AG20443 (cell line): ENCODE results near the gene MACROD2.
A peak's percentile ranks its signal among the peaks of the same experiment; 100 is the strongest.
"Not testable (repeated sequence)": the region's sequence is repeated elsewhere in the genome, so short reads cannot be mapped to it uniquely, and the experiment has no call there.

Experiments used
- DNase-seq: peaks from one replicate; pipeline ENCODE4 v3.0.0; 2012; ENCODE audit warnings: low spot score, mixed read lengths

Gene MACROD2

DNA sequence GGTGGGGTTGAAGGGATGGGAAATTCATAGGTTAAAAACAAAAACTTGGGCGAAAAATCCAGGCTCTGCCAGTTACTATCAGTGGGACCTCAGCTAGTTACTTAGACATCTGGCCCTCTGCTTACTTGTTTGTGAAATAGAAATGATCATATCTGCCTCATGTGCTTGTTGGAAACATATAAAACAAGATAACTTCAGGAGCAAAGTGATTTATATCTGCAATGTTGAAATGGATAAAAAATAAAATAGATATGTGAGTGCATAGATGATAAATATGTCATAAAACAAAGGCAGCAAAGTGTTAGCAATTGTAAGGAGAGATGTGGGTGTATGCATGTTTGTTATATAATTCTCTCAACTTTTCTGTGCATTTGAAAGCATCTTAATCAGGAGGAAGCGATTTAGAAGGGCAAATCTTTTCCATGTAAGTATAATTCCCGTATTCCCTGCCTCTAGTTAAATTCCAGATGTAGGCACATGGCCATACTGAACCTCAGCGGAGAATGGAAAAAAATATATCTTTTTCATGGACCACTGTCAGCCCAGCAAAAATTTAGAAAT lies 921.1 kb downstream of the MACROD2 start:
- no peak for DNase-seq

DNA sequence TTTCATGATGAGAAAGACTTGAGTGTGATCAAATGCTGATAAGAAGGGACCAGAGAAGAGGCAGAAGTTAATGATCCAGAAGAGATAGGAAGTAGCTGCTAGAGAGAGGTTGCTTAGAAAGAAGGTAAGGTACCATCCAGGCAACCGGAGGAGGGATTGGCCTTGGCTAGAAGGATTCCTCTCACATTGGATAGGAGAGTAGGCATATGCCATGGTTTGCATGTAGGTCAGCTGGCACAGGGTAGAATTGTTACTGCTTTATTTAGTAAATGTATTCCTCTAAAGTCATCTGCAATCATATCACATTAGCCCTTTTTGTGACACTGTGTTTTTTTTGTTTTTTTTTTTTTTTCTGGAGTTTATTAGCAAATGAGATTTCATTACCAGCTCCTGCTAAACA lies 923.0 kb downstream of the MACROD2 start:
- no peak for DNase-seq

GRCh38 chr20:14918976-14919375 lies 923.7 kb downstream of the MACROD2 start:
- no peak for DNase-seq

- DNase-seq = no peak
Observed at GRCh38 chr20:14919501-14920081, 924.3 kb downstream of the MACROD2 start.

- DNase-seq = no peak
Observed at GRCh38 chr20:14921513-14921912, 926.2 kb downstream of the MACROD2 start.

DNA sequence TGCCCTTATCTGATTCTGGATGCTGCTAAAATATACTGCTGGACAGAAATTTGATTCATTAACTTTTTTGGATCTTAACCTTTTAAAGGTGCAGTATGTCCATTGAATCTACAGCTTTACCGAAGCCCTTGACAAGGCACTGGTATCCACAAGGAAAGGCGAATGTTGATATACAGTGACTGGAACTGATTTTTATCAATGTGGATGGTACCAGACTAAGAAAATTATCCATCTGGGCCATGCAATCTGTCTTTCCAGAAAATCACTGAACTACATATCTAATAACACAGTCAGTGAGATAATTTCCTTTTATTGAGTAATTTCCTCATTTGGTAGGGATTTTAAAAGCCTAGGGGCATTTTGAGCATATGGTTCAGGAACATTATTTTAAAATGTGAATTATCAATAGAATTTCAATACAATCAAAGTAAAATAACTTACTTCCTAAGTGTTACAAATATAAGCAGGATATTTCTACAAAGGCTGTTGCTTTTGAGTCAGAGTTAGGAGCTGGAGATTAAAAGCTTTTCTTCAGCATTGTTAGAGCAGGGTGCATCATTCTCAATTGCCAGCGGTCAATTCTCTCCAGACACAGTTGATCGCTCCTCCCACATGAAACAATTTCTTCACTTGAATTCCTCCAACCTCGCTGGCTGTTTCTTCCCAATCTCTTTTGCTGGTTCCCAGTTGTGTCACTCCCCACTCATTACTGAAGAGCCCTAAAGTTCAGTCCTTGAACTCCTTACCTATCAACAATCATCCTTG lies 927.4 kb downstream of the MACROD2 start:
- no peak for DNase-seq

GRCh38 chr20:14924433-14924832 lies 929.1 kb downstream of the MACROD2 start:
- DNase-seq = no peak

DNA sequence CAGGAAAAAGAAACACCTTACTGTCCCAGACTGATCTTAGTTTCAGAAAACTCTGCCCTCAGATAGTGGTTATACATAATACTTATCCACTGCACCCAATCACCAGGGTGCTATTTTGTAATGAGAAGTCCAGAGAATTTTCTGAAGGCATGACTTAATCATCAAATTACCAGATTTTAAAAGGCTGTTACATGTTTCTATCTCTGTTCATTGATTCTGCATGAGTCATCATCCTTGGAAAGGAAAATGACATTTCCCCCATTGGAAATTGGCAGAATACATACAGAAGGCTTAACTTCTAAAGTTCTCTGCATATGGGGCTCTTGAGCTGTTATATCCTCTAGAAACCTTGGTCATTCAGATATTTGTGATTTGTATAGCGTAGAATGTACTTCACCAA lies 930.0 kb downstream of the MACROD2 start:
- DNase-seq = no peak

GRCh38 chr20:14926436-14926835 lies 931.1 kb downstream of the MACROD2 start:
- DNase-seq = not testable (repeated sequence)

GRCh38 chr20:14928083-14928482 lies 932.8 kb downstream of the MACROD2 start:
- no peak for DNase-seq

- no peak for DNase-seq
Observed at GRCh38 chr20:14929388-14929787, 934.1 kb downstream of the MACROD2 start.

DNA sequence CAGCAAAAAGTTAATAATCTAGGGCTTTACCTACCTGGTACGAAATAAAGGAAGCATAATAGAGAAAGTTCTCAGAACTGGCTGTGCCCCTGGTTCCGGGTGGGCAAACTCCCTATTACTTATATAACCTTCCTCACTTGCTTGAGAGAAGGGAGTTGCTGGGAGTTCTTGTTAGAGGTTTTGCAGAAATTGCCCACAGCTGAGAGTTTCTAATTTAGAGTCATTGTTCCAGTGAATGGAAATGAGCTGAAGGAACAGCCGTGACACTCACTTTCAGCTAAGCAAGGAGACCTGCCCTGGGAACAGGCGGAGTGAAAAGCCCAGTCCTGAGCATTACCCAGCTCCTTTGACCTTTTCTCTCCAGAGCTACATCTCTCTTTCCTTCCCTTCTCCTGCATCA lies 936.7 kb downstream of the MACROD2 start:
- DNase-seq = no peak

- no peak for DNase-seq
Observed at GRCh38 chr20:14935285-14935684, 940.0 kb downstream of the MACROD2 start.

GRCh38 chr20:14937021-14937420 lies 941.7 kb downstream of the MACROD2 start:
- DNase-seq = no peak

DNA sequence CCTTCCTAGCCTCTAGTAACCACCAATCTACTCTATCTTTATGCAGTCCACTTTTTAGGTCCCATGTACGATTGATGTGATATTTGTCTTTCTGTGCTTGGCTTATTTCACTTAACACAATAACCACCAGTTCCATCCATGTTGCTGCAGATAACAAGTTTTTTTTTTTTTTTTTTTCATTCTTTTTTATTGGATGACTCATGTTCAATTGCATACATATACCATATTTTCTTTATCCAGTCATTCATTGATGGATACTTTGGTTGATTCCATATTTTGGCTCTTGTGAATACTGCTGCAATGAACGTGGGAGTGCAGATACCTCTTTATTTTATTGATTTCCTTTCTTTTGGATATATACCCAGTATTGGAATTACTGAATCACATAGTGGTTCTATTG lies 942.5 kb downstream of the MACROD2 start:
- no peak for DNase-seq

DNA sequence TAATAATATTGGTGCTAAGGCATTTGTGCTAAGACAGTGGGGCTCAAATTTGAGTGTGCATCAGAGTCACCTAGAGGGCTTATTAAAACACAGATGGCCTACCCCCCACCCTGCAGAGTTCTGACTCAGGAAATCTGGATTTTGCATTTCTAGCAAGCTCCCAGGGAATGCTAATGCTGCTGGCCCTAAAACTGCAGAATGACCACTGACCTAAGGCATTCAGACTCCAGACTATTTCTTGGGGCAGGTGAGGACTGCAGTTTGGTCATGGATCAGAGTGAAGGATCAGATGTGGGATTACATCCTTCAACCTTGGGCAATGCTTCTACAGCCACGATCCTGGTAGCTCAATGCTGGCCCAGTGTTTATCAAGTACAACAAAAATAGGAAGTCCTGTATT lies 952.2 kb downstream of the MACROD2 start:
- no peak for DNase-seq

DNA sequence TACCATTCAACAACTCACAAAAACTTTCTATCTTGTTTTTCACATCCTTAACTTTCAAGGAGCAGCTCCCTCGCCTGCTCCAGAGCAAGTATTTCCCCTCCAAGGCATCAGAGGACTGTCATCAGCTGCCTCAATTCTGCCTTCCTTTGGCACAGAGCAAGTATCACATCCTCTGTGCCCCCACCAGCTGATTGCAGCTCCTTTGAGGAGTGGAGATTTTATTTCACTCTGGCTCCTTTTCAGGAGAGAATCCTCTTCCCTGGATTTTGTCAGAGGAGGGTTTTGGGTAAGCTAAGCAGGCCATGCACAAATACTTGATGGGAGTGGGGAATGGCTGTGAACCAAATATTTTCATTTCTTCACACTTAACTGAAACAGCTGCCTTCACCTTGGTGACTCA lies 952.6 kb downstream of the MACROD2 start:
- DNase-seq = no peak

DNA sequence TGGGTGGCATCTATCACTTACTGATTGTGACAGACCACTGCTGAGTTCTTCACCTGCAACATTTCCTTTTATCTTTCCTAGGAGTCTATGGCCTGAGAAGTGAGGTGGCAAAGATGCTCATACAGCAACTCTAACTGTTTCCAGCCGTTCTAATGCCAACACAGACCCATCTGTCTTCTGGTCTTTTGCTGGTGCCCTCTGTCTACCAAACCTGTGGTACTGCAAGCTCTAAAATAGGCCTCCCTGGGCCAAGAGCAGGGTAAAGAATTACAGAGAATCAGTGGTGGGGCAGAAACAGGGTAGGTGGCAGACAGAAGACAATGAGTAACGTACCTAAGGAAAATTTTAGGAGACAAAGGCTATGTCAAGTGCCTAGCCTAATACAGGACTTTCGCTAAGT lies 953.1 kb downstream of the MACROD2 start:
- no peak for DNase-seq

DNA sequence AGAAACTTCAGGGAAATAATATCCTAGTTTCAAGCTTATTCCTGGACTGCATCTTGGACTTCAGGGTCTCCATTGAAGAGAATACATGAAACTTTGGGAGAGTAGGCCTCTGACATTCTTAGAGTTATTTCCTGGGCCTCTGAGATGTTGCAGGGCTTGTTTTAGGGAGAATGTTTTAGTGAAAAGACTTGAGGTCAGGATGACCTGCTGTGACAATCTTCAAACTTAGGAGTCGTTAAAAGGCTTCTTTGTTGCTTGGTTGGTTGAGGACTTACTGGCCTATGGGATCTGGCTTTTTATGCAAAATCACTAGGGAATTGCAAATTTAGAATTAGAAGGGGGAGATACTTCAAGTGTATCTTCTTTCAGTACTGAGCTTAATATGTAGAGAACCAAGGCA lies 955.3 kb downstream of the MACROD2 start:
- DNase-seq = no peak

GRCh38 chr20:14951105-14951504 lies 955.8 kb downstream of the MACROD2 start:
- DNase-seq = no peak

DNA sequence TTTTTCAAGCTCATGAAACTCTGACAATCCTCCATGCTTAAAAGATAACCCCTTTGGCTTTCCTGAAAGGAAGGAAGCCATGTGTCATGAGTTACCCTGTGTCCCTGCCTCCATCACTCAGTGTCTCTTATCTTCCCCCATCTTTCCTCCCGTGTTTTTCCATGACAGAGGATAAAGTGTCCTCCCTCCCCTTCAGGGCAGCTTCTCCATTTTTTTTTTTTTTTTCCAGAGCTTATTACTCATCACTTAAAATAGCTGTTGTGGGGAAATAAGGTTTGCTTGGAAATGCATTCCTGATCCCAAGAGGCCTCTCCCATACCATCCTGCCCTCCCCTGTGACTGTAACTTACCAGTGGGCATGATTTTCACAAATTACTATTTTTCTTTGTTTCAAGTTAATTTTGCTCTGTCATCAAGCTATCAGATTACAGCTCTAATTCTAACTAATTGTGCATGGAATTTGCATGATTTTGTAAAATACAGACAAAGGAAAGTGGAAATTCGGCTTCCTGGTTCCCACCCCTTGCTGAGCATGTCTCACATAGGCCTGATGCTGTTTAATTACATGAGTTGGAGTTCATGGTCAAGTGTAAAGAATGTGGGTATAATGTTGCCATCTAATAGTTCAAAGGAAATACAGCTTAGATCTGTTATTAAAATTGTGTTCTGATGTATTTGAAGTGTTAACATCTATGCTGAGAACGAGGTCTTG lies 956.5 kb downstream of the MACROD2 start:
- peak; percentile 74 for DNase-seq

DNA sequence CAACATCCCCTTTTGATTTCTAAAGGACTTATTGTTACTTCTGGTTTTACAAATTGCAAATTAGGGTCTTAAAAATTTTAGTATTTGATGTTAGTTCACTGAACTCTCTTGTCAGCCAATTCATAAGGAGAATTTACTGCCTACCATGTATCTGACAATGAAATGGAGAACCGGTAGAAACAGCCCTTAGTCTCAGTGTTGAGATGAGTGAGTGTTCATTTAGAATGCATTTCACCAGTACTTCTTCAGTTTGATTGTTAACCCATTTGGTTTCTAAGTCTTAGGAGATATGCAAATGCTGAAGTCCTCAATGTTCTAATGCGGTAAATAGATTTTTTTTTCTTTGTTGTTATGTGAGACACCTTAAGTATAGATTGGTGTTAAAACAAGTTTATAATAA lies 958.4 kb downstream of the MACROD2 start:
- DNase-seq = no peak

GRCh38 chr20:14955399-14955798 lies 960.1 kb downstream of the MACROD2 start:
- no peak for DNase-seq
